NOMO-1 treated with DMSO at 0.1 percent for 48 hours (cell line): ENCODE data around the gene VPS18.

ENCODE experiments used
- DNase-seq: peaks from one replicate; lab custom pipeline; 2025; ENCODE audit not compliant: unreplicated experiment; lab: John Stamatoyannopoulos, UW

VPS18 gene

DNA sequence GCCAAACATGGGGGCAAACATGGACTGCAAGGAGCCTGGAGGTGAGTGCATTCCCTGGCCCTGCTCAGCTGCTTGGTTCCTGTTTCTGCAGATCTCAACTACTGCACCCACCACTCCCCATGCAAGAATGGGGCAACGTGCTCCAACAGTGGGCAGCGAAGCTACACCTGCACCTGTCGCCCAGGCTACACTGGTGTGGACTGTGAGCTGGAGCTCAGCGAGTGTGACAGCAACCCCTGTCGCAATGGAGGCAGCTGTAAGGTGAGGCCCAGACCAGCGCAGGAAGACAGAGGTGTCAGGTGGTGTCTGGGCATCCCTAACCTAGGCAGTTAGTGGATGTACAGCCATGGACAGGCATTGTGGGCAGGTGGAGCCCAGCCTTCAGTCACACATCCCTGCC is 40.2 kb downstream of the VPS18 start:
- no peak for DNase-seq

GRCh38 chr15:40936234-40936708 is 42.0 kb downstream of the VPS18 start:
- DNase-seq, result no peak

DNA sequence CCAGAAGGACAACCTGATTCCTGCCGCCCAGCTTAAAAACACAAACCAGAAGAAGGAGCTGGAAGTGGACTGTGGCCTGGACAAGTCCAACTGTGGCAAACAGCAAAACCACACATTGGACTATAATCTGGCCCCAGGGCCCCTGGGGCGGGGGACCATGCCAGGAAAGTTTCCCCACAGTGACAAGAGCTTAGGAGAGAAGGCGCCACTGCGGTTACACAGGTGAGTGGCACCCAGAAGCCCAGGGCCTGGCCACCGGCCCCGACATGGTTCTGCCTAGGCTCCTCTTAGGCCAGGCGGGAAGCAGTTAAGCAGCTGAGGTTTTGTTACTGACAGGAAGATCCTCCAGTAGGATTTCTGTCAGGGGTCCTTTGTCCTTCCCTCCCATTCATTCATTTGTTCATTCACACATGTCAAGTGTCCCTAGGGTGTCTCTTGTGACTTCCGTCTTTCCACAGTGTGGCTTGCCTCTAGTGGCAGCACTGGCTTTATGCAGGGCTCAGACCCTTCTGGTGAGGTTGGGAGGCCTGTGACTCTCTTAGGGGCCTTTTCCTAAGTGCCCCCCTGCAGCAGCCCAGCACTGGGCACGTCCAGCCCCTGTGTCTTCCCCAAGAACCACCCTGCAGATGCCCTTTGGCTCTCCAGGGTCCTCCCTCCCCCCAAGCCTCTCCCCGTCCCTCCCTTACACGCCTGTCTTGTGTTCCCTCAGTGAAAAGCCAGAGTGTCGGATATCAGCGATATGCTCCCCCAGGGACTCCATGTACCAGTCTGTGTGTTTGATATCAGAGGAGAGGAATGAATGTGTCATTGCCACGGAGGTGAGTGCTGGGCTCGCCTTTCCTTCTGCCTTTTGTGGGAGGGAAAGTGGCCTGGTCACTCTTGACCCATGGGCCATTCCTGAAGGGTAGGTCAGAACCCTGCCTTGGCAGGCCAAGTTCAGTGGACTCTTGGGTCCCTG is 42.7 kb downstream of the VPS18 start:
- DNase-seq, result no peak

DNA sequence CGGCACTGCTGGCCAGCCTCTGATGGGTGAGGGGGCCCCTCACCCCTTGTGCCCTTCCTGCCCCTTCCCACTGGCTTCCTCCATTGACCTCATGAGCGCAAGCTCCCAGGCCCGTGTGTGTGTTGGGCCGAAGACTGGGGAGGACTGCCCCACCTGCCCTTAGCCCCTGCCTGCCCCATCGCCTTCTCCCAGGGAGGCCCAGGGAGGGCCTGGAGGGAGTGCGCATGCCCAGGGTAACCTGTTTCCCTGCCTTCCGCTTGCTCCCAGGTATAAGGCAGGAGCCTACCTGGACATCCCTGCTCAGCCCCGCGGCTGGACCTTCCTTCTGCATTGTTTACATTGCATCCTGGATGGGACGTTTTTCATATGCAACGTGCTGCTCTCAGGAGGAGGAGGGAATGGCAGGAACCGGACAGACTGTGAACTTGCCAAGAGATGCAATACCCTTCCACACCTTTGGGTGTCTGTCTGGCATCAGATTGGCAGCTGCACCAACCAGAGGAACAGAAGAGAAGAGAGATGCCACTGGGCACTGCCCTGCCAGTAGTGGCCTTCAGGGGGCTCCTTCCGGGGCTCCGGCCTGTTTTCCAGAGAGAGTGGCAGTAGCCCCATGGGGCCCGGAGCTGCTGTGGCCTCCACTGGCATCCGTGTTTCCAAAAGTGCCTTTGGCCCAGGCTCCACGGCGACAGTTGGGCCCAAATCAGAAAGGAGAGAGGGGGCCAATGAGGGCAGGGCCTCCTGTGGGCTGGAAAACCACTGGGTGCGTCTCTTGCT is 43.7 kb downstream of the VPS18 start:
- DNase-seq, result no peak

DNA sequence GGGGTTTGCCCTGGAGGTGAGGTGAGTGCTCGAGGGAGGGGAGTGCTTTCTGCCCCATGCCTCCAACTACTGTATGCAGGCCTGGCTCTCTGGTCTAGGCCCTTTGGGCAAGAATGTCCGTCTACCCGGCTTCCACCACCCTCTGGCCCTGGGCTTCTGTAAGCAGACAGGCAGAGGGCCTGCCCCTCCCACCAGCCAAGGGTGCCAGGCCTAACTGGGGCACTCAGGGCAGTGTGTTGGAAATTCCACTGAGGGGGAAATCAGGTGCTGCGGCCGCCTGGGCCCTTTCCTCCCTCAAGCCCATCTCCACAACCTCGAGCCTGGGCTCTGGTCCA is 44.3 kb downstream of the VPS18 start:
- DNase-seq, result no peak

DNA sequence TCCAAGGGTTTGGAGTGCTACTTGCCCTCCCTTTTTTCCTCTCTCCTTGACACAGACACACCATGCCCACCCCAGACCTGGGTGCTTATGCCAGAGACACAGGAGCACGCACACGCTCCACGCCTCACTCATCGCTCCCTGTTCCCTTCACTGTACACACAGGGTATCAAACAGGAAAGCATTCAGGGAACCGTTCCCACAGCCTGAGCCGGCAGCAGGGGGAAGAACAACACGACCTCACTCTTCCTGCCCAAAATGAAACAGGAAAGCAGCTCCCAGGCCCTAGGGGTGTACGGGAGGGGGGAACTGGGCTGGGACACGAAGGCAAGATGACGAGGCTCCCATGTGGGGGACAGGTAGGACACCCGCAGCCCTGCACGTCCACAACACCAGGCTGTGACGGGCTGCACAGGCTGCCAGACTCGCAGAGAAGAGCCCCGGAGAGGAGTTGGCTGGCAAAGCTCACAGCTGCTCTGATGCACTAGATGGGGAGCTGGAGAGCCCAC is 46.1 kb downstream of the VPS18 start:
- no peak for DNase-seq

- no peak for DNase-seq
Observed at GRCh38 chr15:40941068-40941527, 46.8 kb downstream of the VPS18 start.

DNA sequence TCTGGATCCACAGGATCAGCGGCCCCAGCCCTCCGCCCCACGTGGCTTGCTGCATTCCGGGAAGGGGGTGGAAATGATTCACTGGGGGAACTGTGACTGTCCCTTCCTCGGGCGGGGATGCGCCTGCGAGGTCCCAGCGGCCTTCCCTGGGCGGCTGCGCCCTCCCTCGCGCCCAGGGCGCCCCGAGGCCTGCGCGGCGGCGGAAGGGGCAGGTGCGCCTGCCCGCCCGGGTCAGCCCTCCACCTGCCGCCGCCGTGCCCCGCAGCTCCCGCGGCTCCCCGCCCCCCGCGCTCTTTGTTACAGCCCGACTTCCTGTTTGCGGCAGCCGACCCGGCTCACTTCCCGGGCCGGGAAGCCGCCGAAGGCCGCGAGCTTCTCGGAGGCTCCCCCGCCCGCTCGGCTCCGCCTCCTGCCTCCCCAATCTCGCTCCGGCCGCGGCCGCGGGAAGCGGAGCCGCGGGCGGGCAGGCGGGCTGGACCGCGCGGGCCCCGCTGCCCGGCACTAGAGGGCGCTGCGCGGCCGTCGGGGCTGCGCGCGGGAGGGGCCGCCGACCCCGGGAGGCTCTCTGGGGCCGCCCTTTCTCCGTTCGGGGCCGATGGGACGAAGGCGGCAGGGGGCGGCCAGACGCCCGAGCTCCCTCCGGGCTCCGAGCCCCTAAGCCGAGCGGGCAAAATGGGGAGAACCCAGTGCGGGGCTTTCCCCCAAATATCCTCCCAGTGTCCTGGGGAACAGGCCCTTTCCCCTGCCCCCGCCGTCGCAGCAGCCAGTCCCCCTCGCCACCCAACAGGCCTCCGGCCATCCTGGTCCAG is 47.5 kb downstream of the VPS18 start:
- DNase-seq, result peak; percentile 80

DNA sequence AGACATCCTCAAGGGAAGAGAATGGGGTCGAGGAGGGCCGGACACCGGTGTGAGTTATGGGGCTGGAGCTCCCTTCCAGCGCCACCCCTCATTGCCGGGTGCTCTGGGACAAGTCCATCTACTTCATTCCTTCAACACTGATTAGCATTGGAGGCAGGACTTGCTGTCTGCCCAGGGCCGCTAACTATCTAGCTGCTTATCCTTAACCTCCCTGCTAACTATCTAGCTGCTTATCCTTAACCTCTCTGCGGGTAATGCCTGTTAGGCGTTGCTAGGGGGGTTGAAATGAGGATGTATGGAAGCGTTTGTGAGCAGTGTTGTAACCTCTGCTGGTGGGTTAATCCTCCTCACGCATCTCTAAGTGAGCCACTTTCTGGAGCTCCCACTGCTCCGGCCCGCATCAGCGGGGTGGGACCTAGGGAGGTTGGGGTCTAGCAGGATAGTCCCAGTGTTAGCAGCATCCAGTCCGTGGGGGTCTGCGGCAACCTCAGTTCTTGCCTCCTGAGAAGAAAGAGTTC is 48.1 kb downstream of the VPS18 start:
- DNase-seq, result peak; percentile 49

- DNase-seq, result no peak
Observed at GRCh38 chr15:40942878-40943277, 48.6 kb downstream of the VPS18 start.

DNA sequence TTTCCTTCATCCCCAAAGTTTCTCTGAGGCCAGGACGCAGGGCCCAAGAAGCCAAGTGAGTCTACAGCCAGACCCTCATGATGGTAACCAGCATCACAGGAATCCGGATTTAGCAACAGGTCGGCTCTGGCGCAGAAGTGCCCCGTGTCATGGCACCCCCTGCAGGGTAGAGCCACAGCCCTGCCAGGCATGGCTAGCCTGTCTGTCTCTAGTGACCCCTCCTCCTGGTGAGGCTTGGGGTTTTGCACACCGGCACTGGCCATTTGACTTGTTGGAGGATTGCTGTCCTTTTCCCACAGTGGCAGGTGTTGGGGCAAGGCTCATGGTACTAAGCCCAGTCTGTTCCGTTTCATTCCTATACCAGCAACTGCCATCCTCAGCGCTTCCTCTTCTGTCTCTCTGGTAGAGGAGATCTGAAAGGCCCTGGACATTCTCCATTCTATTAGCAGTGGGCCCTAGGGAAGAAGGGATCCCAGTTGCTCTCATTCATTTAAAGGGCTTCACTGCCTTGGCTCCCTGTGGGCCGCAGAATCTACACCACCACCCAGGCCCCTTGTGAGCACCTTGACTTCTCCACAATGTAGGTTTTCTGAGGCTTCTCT is 49.6 kb downstream of the VPS18 start:
- DNase-seq, result no peak

DNA sequence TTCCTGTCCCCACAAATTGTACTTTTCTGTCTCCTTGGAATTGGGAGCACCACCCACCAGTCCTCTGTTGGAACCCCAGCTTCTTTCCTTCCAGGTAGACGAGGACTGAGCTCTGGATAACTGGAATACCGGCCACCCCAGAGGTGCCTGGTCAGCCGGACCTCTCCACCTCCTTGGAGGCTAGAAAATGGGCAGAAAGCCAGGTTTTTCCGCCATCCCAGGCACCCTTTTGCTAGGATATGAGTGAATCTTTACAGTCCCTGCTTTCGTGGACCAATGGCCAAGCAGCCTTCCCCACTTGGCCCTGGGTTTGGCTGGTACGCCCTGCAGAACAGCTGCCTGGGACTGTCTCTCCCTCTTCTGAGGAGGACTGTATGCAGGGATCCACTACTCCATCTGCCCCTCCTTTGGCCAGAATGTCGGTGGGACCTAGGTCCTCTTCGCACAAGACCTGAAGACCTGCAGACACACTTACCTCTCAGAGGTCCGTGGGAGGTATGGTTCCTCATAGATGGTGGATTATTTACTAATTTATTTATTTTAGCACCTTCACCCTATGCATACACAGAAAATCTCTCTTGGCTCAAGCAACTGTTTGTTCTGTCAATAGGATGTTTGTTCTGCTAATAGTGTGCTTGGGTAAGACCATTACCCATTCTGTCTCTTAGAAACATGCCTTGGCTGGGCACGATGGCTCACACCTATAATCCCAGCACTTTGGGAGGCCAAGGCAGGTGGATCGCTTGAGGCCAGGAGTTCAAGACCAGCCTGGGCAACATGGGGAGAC is 50.5 kb downstream of the VPS18 start:
- no peak for DNase-seq

DNA sequence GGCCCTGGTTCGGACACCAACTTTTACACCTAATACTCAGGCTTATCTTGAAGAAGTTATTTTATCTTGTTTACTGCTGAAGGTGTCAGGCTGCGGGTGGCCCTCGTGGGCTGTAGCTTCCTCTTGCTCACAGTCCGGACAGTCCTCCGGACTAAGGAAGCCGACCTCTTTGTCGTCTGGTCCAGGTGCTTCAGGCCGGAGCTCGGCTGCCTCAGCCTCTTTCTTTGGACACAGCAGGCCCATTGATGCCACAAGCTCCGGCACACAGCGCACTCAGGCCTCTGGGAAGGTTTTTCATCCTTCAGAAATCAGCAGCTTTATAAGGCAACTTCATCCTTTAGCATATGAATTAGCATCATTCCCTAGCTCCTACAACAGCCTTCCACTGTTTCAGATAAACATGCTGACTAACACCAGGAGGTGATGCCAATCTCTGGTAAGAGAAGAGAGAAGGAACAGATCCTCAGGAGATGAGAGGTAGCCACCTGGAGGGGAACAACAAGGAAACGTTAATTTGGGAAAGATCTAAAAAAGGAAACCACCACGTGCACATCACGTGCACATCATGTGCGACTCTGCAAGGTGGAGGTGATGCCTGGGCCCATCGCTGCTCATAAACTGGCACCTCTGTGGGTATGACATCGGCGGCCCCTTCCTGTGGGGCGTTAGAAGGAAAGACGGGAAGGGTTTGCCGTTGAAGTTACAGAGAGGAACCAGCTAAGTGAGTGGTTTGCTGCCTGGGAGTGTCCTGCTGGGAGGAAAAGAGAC is 54.6 kb downstream of the VPS18 start:
- DNase-seq, result no peak

- no peak for DNase-seq
Observed at GRCh38 chr15:40949756-40950207, 55.5 kb downstream of the VPS18 start.

- no peak for DNase-seq
Observed at GRCh38 chr15:40951764-40952163, 57.5 kb downstream of the VPS18 start.

GRCh38 chr15:40952301-40952900 is 58.2 kb downstream of the VPS18 start:
- DNase-seq, result no peak

GRCh38 chr15:40952901-40953712 is 58.9 kb downstream of the VPS18 start, which contains the start of gene CHAC1:
TSS of gene CHAC1 (plus strand) at chr15:40953471. CDS start at chr15:40953584, 113 bp downstream.
- DNase-seq, result peak; percentile 94
